ENCODE results near the gene PGLYRP4. TPM values are rescaled to one million over a fixed set of nuclear protein-coding genes. Genes with fewer than 3 reads are reported as not detected.

PGLYRP4 gene
- total and polyA plus RNA-seq, 7 experiments from 2014 or later, result not detected

DNA sequence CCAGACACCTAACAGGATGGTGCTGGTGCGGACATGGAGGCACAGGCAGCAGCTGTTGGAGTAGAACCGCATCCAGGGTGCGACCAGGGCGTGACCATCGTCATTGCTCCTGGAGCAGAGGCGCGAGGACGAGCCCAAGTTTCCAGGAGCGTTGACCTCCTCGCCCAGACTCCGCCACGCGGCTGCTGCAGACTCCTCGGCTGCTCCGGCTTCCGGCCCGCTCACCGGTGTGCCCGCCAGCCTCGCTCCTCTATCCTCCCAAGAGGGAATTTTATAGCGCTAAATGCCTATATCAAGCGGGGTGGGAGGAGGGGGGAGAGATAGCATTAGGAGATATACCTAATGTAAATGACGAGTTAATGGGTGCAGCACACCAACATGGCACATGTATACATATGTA, 32.1 kb upstream of the PGLYRP4 start:
- no peaks in the 10 kb centered on the region for H3K4me1 ChIP-seq (ENCODE audit: control insufficient read depth in 2 of 2, insufficient read depth in 2 of 2, low read length in 2 of 2)
- H3K4me3 ChIP-seq (ENCODE audit: low read length), result no peak overlapping the region
- H3K27me3 ChIP-seq (ENCODE audit: control insufficient read depth in 2 of 2, insufficient read depth in 2 of 2, low read length in 2 of 2), result peaks cover 0 to 4% of the 10 kb centered on the region in 2 donors
- ChIA-PET POLR2A (no interaction called here), CTCF (no interaction called here)
- H3K36me3 ChIP-seq (ENCODE audit: control insufficient read depth in 2 of 3, insufficient read depth in 3 of 3, low read length in 3 of 3), result no peaks in the 10 kb centered on the region
- intact Hi-C loops (cut with micrococcal nuclease), result no loop called here
- H3K9me3 ChIP-seq (ENCODE audit: control insufficient read depth in 2 of 3, low read length in 3 of 3), result no peaks in the 10 kb centered on the region
- H3K27ac ChIP-seq (ENCODE audit: low read depth, low read length), result no peak overlapping the region
- Mint-ChIP-seq H3K9me3 (peaks cover 0 to 32% (median 10%) of the 10 kb centered on the region in 11 donors), H3K36me3 (peaks cover 0 to 6% (median 4%) of the 10 kb centered on the region in 5 donors), H3K27ac (no peak overlapping the region), H3K4me3 (no peak overlapping the region), H3K27me3 (peaks cover 18 to 44% (median 36%) of the 10 kb centered on the region in 5 donors), H3K4me1 (no peaks in the 10 kb centered on the region)
- DNase-seq (no peak), ATAC-seq (no peak)

DNA sequence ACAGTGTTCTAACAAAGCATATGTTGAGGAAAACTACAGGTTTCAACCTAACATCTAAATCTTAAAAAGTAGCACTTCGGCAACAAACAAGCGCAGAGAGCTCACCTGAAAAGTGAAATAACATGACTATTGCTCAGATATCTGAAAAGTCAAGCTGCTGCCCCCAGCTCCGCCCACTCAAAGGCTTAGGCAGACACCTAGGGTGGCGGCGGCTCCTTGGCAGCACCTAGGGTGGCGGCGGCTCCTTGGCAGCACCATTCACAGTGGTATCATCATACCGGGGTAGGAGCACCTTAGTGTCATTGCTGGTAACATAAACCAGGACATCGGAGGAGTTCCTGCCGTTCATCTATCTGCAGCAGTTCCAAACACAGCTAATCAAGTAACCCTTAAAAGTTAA, 30.9 kb upstream of the PGLYRP4 start:
- H3K27ac ChIP-seq (ENCODE audit: low read depth, low read length), result no peak overlapping the region
- H3K36me3 Mint-ChIP-seq, result peaks cover 0 to 6% (median 4%) of the 10 kb centered on the region in 5 donors
- no peak overlapping the region for H3K4me3 Mint-ChIP-seq
- no peak for DNase-seq
- no peak overlapping the region for H3K4me3 ChIP-seq (ENCODE audit: low read length)
- peaks cover 0 to 4% of the 10 kb centered on the region in 2 donors for H3K27me3 ChIP-seq (ENCODE audit: control insufficient read depth in 2 of 2, insufficient read depth in 2 of 2, low read length in 2 of 2)
- peaks cover 18 to 46% (median 38%) of the 10 kb centered on the region in 5 donors for H3K27me3 Mint-ChIP-seq
- POLR2A ChIA-PET, result no interaction called here
- no peaks in the 10 kb centered on the region for H3K4me1 Mint-ChIP-seq
- H3K27ac Mint-ChIP-seq, result no peak overlapping the region
- H3K4me1 ChIP-seq (ENCODE audit: control insufficient read depth in 2 of 2, insufficient read depth in 2 of 2, low read length in 2 of 2), result no peaks in the 10 kb centered on the region
- no peak for ATAC-seq
- intact Hi-C loops (cut with micrococcal nuclease), result no loop called here
- peaks cover 0 to 32% (median 10%) of the 10 kb centered on the region in 11 donors for H3K9me3 Mint-ChIP-seq
- no peaks in the 10 kb centered on the region for H3K36me3 ChIP-seq (ENCODE audit: control insufficient read depth in 2 of 3, insufficient read depth in 3 of 3, low read length in 3 of 3)
- H3K9me3 ChIP-seq (ENCODE audit: control insufficient read depth in 2 of 3, low read length in 3 of 3), result no peaks in the 10 kb centered on the region
- CTCF ChIA-PET, result no interaction called here

DNA sequence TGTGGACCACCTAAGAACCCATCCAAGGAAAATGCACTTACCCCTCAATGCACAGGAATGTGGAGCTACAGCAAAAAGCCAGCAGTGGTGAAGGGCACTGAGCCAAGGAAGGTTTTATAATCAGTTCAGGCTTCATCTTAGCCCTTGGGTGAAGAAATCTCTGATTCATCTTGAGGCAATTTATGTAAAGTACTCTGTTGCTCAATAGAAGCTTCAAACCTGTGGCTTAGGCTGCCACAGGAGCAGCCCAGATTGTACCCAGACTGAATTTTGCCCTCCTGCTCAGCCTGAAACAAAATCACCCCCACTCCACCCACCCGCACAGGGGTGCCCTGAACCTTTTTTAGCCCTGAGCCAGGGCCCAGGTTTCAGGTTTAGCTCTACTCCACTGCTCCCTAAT, 26.9 kb upstream of the PGLYRP4 start, which contains the start of gene S100A12:
Gene S100A12 (minus strand): TSS at position 111 of the 400 bp plus-strand sequence. CDS start 1,029 bp downstream, outside the sequence.
- no peak within 1 kb of the TSS for H3K27ac ChIP-seq (ENCODE audit: low read depth, low read length)
- peaks cover 8 to 35% (median 22%) of the 10 kb centered on the region in 5 donors for H3K27me3 Mint-ChIP-seq
- no peak within 1 kb of the TSS for H3K27ac Mint-ChIP-seq

DNA sequence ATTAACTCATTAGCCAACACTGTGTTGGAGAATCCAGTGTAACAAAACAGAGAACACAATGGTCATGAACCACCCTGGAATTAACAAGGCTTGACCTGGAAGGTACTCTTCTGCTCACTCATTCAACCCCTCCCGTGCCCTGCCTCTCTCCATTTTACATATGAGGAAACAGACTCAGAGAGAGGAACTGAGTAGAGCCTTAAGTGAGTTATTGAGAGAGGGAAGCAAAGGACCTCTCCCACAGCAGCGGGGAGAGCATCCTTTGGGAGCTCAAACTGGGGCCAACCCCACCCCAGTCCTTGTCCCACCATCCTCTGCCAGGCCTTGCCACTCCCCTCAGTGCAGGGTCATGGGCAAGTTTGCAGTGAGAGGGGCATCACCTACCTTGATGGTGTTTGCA, 25.4 kb upstream of the PGLYRP4 start:
- Histone ChIP-seq H3K4me3 (ENCODE audit: low read length) (no peak overlapping the region), H3K36me3 (ENCODE audit: control insufficient read depth in 2 of 3, insufficient read depth in 3 of 3, low read length in 3 of 3) (no peaks in the 10 kb centered on the region), H3K27me3 (ENCODE audit: control insufficient read depth in 2 of 2, insufficient read depth in 2 of 2, low read length in 2 of 2) (no peaks in the 10 kb centered on the region), H3K27ac (ENCODE audit: low read depth, low read length) (no peak overlapping the region), H3K4me1 (ENCODE audit: control insufficient read depth in 2 of 2, insufficient read depth in 2 of 2, low read length in 2 of 2) (no peaks in the 10 kb centered on the region), H3K9me3 (ENCODE audit: control insufficient read depth in 2 of 3, low read length in 3 of 3) (no peaks in the 10 kb centered on the region)
- peaks cover 0 to 4% (median 0%) of the 10 kb centered on the region in 5 donors for H3K36me3 Mint-ChIP-seq
- no peak for DNase-seq
- POLR2A ChIA-PET, result no interaction called here
- no peak overlapping the region for H3K4me3 Mint-ChIP-seq
- intact Hi-C loops (cut with micrococcal nuclease), result no loop called here
- peak; percentile 66 for ATAC-seq
- H3K9me3 Mint-ChIP-seq, result peaks cover 0 to 6% (median 0%) of the 10 kb centered on the region in 11 donors
- H3K4me1 Mint-ChIP-seq, result no peaks in the 10 kb centered on the region
- no peak overlapping the region for H3K27ac Mint-ChIP-seq
- CTCF ChIA-PET, result no interaction called here
- peaks cover 8 to 34% (median 21%) of the 10 kb centered on the region in 5 donors for H3K27me3 Mint-ChIP-seq

More for the DNA sequence above, 26.9 kb upstream of the PGLYRP4 start, which contains the start of gene S100A12:
- H3K9me3 Mint-ChIP-seq, result peaks cover 0 to 9% (median 0%) of the 10 kb centered on the region in 11 donors
- peaks cover 0 to 4% (median 0%) of the 10 kb centered on the region in 5 donors for H3K36me3 Mint-ChIP-seq
- H3K4me1 ChIP-seq (ENCODE audit: control insufficient read depth in 2 of 2, insufficient read depth in 2 of 2, low read length in 2 of 2), result no peaks in the 10 kb centered on the region
- no peaks in the 10 kb centered on the region for H3K4me1 Mint-ChIP-seq
- H3K4me3 ChIP-seq (ENCODE audit: low read length), result no peak within 1 kb of the TSS
- peak; percentile 66 for ATAC-seq
- H3K36me3 ChIP-seq (ENCODE audit: control insufficient read depth in 2 of 3, insufficient read depth in 3 of 3, low read length in 3 of 3), result no peaks in the 10 kb centered on the region
- intact Hi-C loops (cut with micrococcal nuclease), result no loop called here
- DNase-seq, result no peak
- H3K4me3 Mint-ChIP-seq, result no peak within 1 kb of the TSS
- ChIA-PET POLR2A (no interaction called here), CTCF (no interaction called here)
- no peaks in the 10 kb centered on the region for H3K27me3 ChIP-seq (ENCODE audit: control insufficient read depth in 2 of 2, insufficient read depth in 2 of 2, low read length in 2 of 2)
- H3K9me3 ChIP-seq (ENCODE audit: control insufficient read depth in 2 of 3, low read length in 3 of 3), result no peaks in the 10 kb centered on the region

DNA sequence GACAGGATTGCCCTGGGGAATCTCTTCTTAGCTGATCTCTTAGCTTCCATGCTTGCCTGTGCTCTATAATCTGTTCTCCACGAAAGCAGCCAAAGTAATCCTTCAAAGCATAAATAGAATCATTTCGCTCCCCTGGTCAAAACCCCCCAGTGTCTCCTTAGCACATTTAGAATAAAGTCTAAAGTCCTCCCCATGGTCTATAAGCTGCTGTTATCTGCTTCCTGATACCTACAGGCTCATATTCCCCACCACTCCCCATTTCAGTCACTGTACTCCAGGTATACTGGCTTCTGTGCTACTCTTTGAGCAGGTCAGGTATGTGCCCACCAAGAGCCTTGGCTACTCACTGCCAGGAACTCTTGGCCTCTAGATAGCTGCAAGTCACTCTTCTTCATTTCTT, 23.9 kb upstream of the PGLYRP4 start:
- intact Hi-C loops (cut with micrococcal nuclease), result no loop called here

DNA sequence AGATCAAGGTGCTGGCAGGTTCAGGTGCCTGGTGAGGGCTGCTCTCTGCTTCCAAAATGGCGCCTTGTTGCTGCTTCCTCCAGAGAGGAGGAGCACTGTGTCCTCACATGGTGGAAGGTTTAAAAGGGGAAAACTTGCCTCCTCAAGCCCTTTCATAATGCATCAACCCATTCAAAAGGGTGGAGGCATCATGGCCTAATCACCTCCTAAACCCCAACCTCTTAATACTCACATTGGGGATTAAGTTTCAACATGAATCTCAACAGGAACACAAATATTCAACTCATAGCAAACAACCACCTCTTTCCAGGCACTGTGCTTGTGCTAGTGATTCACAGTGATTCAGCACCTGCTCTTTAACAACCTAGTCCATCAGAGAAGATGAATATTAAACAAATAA, 22.6 kb upstream of the PGLYRP4 start:
- Histone ChIP-seq H3K27me3 (ENCODE audit: control insufficient read depth in 2 of 2, insufficient read depth in 2 of 2, low read length in 2 of 2) (no peaks in the 10 kb centered on the region), H3K36me3 (ENCODE audit: control insufficient read depth in 2 of 3, insufficient read depth in 3 of 3, low read length in 3 of 3) (no peaks in the 10 kb centered on the region), H3K9me3 (ENCODE audit: control insufficient read depth in 2 of 3, low read length in 3 of 3) (no peaks in the 10 kb centered on the region), H3K4me3 (ENCODE audit: low read length) (no peak overlapping the region), H3K27ac (ENCODE audit: low read depth, low read length) (no peak overlapping the region), H3K4me1 (ENCODE audit: control insufficient read depth in 2 of 2, insufficient read depth in 2 of 2, low read length in 2 of 2) (no peaks in the 10 kb centered on the region)
- Mint-ChIP-seq H3K27ac (no peak overlapping the region), H3K36me3 (no peaks in the 10 kb centered on the region), H3K4me1 (peaks cover 0 to 7% (median 0%) of the 10 kb centered on the region in 7 donors), H3K27me3 (peaks cover 0 to 17% (median 8%) of the 10 kb centered on the region in 5 donors), H3K4me3 (no peak overlapping the region), H3K9me3 (peaks cover 0 to 6% (median 0%) of the 10 kb centered on the region in 11 donors)
- DNase-seq, result no peak
- ChIA-PET CTCF (no interaction called here), POLR2A (no interaction called here)
- intact Hi-C loops (cut with micrococcal nuclease), result no loop called here
- ATAC-seq, result no peak

More for the DNA sequence above, 23.9 kb upstream of the PGLYRP4 start:
- Histone ChIP-seq H3K9me3 (ENCODE audit: control insufficient read depth in 2 of 3, low read length in 3 of 3) (no peaks in the 10 kb centered on the region), H3K27ac (ENCODE audit: low read depth, low read length) (no peak overlapping the region), H3K4me1 (ENCODE audit: control insufficient read depth in 2 of 2, insufficient read depth in 2 of 2, low read length in 2 of 2) (no peaks in the 10 kb centered on the region), H3K27me3 (ENCODE audit: control insufficient read depth in 2 of 2, insufficient read depth in 2 of 2, low read length in 2 of 2) (no peaks in the 10 kb centered on the region), H3K36me3 (ENCODE audit: control insufficient read depth in 2 of 3, insufficient read depth in 3 of 3, low read length in 3 of 3) (no peaks in the 10 kb centered on the region), H3K4me3 (ENCODE audit: low read length) (no peak overlapping the region)
- Mint-ChIP-seq H3K4me1 (peaks cover 0 to 6% (median 0%) of the 10 kb centered on the region in 7 donors), H3K36me3 (peaks cover 0 to 4% (median 0%) of the 10 kb centered on the region in 5 donors), H3K9me3 (peaks cover 0 to 6% (median 0%) of the 10 kb centered on the region in 11 donors), H3K4me3 (no peak overlapping the region), H3K27me3 (peaks cover 4 to 24% (median 15%) of the 10 kb centered on the region in 5 donors), H3K27ac (no peak overlapping the region)
- POLR2A ChIA-PET, result no interaction called here
- CTCF ChIA-PET, result no interaction called here
- DNase-seq (no peak), ATAC-seq (no peak)

DNA sequence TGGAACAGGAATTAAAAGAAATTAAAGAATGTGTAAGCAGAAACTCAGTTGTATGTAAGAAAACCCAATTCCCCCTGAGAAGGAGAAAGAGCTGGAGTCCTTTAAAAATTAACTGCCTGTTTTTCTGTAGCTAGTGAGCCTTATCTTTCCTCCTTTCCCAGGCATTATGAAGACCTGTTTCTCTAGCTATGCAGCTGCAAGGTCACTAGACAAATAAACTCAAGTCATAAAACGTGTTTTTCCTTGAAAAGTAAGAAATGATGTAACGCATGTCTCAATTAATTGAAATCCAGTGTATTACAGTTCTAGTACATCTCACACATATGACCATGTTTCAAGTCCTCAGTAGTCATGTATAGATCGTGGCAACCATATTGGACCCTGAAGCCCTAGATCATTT, 21.5 kb upstream of the PGLYRP4 start:
- H3K9me3 Mint-ChIP-seq, result peaks cover 0 to 6% (median 0%) of the 10 kb centered on the region in 11 donors
- peaks cover 0 to 7% (median 0%) of the 10 kb centered on the region in 7 donors for H3K4me1 Mint-ChIP-seq
- H3K27ac Mint-ChIP-seq, result no peak overlapping the region
- intact Hi-C loops (cut with micrococcal nuclease), result no loop called here
- Histone ChIP-seq H3K4me3 (ENCODE audit: low read length) (no peak overlapping the region), H3K9me3 (ENCODE audit: control insufficient read depth in 2 of 3, low read length in 3 of 3) (no peaks in the 10 kb centered on the region), H3K36me3 (ENCODE audit: control insufficient read depth in 2 of 3, insufficient read depth in 3 of 3, low read length in 3 of 3) (no peaks in the 10 kb centered on the region), H3K27ac (ENCODE audit: low read depth, low read length) (no peak overlapping the region), H3K4me1 (ENCODE audit: control insufficient read depth in 2 of 2, insufficient read depth in 2 of 2, low read length in 2 of 2) (no peaks in the 10 kb centered on the region), H3K27me3 (ENCODE audit: control insufficient read depth in 2 of 2, insufficient read depth in 2 of 2, low read length in 2 of 2) (no peaks in the 10 kb centered on the region)
- peaks cover 0 to 10% (median 4%) of the 10 kb centered on the region in 5 donors for H3K27me3 Mint-ChIP-seq
- no peak for ATAC-seq
- H3K36me3 Mint-ChIP-seq, result no peaks in the 10 kb centered on the region
- POLR2A ChIA-PET, result no interaction called here
- H3K4me3 Mint-ChIP-seq, result no peak overlapping the region
- CTCF ChIA-PET, result no interaction called here
- no peak for DNase-seq

All from naive thymus-derived CD4-positive, alpha-beta T cell (primary cell).